ENCODE measurements around the gene MT1B.
A peak's percentile ranks its signal among the peaks of the same experiment; 100 is the strongest.

Gene MT1B

GRCh38 chr16:56684926-56685590 is 33.4 kb downstream of the MT1B start:
- no peak for DNase-seq (ENCODE audit: low read depth)

GRCh38 chr16:56686758-56687157 is 35.1 kb downstream of the MT1B start:
- DNase-seq (ENCODE audit: low read depth): no peak

GRCh38 chr16:56688762-56689161 is 37.1 kb downstream of the MT1B start:
- no peak for DNase-seq (ENCODE audit: low read depth)

- DNase-seq (ENCODE audit: low read depth): peak; percentile 20
These were observed 37.5 kb downstream of the MT1B start for GRCh38 chr16:56689171-56689570.

- no peak for DNase-seq (ENCODE audit: low read depth)
These were observed 38.9 kb downstream of the MT1B start for GRCh38 chr16:56690420-56691122.

- peak; percentile 44 for DNase-seq (ENCODE audit: low read depth)
These were observed 40.2 kb downstream of the MT1B start for GRCh38 chr16:56691885-56692284.

GRCh38 chr16:56695246-56695645 is 43.6 kb downstream of the MT1B start:
- DNase-seq (ENCODE audit: low read depth): no peak

GRCh38 chr16:56697456-56698155 is 45.9 kb downstream of the MT1B start:
- no peak for DNase-seq (ENCODE audit: low read depth)

GRCh38 chr16:56700195-56700594 is 48.5 kb downstream of the MT1B start:
- peak; percentile 30 for DNase-seq (ENCODE audit: low read depth)

GRCh38 chr16:56700631-56701030 is 48.9 kb downstream of the MT1B start:
- DNase-seq (ENCODE audit: low read depth): no peak

- DNase-seq (ENCODE audit: low read depth): no peak
These were observed 49.8 kb downstream of the MT1B start for GRCh38 chr16:56701534-56701933.

Data from iris pigment epithelial cell (primary cell).